GM23338 (cell line): ENCODE data around the gene ARHGEF2.

Experiments used
- CREB1 ChIP-seq: fragments of 250-450 bp; sonication (Bioruptor Pico); IDR thresholded peaks from 2 replicates; pipeline ENCODE4 v1.5.0; 2020; ENCODE audit warnings: low read depth, mild to moderate bottlenecking, moderate library complexity
- EZH2 ChIP-seq: fragments of 200-600 bp; sonication (generic); IDR thresholded peaks from one replicate; pipeline ENCODE4 v1.8.0; 2017; ENCODE audit warnings: antibody characterized with exemption, mild to moderate bottlenecking, low read depth; ENCODE audit not compliant: unreplicated experiment
- EZH2phosphoT487 ChIP-seq: fragments of 200-600 bp; sonication (generic); IDR thresholded peaks from one replicate; pipeline ENCODE4 v1.8.1; 2018; ENCODE audit warnings: antibody characterized with exemption; ENCODE audit not compliant: unreplicated experiment
- JUNB ChIP-seq: IDR thresholded peaks from one replicate; pipeline ENCODE4 v1.6.1; 2016; ENCODE audit warnings: antibody characterized with exemption; ENCODE audit not compliant: unreplicated experiment
- POLR2AphosphoS5 ChIP-seq: IDR thresholded peaks from 2 replicates; pipeline ENCODE4 v1.6.1; 2016; ENCODE audit warnings: antibody characterized with exemption, low read depth
- TF ChIP-seq, protein P1 (sequence below): IDR thresholded peaks from 2 replicates; pipeline ENCODE4 v1.6.1; 2016; ENCODE audit warnings: antibody characterized with exemption
- TF ChIP-seq, protein P2 (sequence below), 2 experiments: fragments of 200-600 bp in 1 of 2; sonication (generic) in 1 of 2; conservative IDR thresholded peaks; 2 replicates each; pipeline versions ENCODE4 v1.5.1 to v1.6.1; 2016 to 2017; ENCODE audit warnings: antibody characterized with exemption in 2 of 2, low read depth in 2 of 2, mild to moderate bottlenecking in 2 of 2, moderate library complexity in 1 of 2
- TF ChIP-seq, protein P3 (sequence below): IDR thresholded peaks from one replicate; pipeline ENCODE4 v1.6.1; 2018; ENCODE audit warnings: antibody characterized with exemption; ENCODE audit not compliant: unreplicated experiment

DNA sequence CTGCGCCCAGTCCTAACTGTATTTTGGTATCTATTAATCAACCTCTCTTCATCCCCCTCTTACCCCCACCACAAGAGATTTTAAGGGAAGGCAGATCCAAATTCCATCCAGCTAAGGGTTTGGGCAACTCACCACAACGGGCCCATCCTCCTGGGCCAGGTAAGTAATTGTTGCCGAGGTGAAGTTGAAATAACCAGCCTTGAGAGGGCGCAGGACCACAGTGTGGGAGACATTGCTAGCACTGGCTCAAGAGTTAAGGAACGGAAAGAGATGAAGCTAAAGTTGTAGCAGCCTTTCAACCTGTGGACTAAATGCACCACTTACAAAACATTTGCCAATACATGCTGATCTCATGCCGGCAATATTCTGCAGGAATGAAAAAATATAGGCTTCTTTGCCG lies 36.5 kb upstream of the ARHGEF2 start:
- TF ChIP-seq CREB1, result no peak
- no peak for TF ChIP-seq EZH2
- TF ChIP-seq POLR2AphosphoS5, result no peak
- TF ChIP-seq, protein P1, sequence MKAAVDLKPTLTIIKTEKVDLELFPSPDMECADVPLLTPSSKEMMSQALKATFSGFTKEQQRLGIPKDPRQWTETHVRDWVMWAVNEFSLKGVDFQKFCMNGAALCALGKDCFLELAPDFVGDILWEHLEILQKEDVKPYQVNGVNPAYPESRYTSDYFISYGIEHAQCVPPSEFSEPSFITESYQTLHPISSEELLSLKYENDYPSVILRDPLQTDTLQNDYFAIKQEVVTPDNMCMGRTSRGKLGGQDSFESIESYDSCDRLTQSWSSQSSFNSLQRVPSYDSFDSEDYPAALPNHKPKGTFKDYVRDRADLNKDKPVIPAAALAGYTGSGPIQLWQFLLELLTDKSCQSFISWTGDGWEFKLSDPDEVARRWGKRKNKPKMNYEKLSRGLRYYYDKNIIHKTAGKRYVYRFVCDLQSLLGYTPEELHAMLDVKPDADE, result no peak
- TF ChIP-seq, protein P2, sequence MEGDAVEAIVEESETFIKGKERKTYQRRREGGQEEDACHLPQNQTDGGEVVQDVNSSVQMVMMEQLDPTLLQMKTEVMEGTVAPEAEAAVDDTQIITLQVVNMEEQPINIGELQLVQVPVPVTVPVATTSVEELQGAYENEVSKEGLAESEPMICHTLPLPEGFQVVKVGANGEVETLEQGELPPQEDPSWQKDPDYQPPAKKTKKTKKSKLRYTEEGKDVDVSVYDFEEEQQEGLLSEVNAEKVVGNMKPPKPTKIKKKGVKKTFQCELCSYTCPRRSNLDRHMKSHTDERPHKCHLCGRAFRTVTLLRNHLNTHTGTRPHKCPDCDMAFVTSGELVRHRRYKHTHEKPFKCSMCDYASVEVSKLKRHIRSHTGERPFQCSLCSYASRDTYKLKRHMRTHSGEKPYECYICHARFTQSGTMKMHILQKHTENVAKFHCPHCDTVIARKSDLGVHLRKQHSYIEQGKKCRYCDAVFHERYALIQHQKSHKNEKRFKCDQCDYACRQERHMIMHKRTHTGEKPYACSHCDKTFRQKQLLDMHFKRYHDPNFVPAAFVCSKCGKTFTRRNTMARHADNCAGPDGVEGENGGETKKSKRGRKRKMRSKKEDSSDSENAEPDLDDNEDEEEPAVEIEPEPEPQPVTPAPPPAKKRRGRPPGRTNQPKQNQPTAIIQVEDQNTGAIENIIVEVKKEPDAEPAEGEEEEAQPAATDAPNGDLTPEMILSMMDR (conservative IDR thresholded peaks at IDR 0.05; ENCODE audit: low read depth in 2 of 2), result peak; percentile 34 to 59
- TF ChIP-seq EZH2phosphoT487, result no peak
- no peak for TF ChIP-seq JUNB
- TF ChIP-seq, protein P3, sequence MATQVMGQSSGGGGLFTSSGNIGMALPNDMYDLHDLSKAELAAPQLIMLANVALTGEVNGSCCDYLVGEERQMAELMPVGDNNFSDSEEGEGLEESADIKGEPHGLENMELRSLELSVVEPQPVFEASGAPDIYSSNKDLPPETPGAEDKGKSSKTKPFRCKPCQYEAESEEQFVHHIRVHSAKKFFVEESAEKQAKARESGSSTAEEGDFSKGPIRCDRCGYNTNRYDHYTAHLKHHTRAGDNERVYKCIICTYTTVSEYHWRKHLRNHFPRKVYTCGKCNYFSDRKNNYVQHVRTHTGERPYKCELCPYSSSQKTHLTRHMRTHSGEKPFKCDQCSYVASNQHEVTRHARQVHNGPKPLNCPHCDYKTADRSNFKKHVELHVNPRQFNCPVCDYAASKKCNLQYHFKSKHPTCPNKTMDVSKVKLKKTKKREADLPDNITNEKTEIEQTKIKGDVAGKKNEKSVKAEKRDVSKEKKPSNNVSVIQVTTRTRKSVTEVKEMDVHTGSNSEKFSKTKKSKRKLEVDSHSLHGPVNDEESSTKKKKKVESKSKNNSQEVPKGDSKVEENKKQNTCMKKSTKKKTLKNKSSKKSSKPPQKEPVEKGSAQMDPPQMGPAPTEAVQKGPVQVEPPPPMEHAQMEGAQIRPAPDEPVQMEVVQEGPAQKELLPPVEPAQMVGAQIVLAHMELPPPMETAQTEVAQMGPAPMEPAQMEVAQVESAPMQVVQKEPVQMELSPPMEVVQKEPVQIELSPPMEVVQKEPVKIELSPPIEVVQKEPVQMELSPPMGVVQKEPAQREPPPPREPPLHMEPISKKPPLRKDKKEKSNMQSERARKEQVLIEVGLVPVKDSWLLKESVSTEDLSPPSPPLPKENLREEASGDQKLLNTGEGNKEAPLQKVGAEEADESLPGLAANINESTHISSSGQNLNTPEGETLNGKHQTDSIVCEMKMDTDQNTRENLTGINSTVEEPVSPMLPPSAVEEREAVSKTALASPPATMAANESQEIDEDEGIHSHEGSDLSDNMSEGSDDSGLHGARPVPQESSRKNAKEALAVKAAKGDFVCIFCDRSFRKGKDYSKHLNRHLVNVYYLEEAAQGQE, result no peak
